Right atrium auricular region (tissue), 2 donors: ENCODE measurements around the gene DGKE. TPM values are rescaled to one million over a fixed set of nuclear protein-coding genes. Genes with fewer than 3 reads are reported as not detected.

ENCODE experiments used
- DNase-seq: peaks from one replicate; pipeline ENCODE4 v3.0.0-alpha.2; 2019; ENCODE audit warnings: low spot score
- H3K27ac ChIP-seq, 2 donors: fragments of 200-600 bp; sonication (generic); 1 replicate in 1 of 2; 2 replicates in 1 of 2; pipeline ENCODE4 v1.5.1; 2016 to 2019
- H3K27me3 ChIP-seq, 2 donors: fragments of 200-600 bp; sonication (generic); one replicate each; pipeline versions ENCODE4 v1.5.1 to v1.6.0; 2017 to 2019
- H3K36me3 ChIP-seq: fragments of 200-600 bp; sonication (generic); one replicate; pipeline ENCODE4 v1.5.1; 2016
- H3K4me1 ChIP-seq, 2 donors: fragments of 200-600 bp; sonication (generic); one replicate each; pipeline versions ENCODE4 v1.5.1 to v1.6.0; 2017 to 2019
- H3K4me3 ChIP-seq, 2 donors: fragments of 200-600 bp; sonication (generic); 1 replicate in 1 of 2; 2 replicates in 1 of 2; pipeline ENCODE4 v1.5.1; 2017 to 2019; ENCODE audit warnings: mild to moderate bottlenecking in 1 of 2, moderate library complexity in 1 of 2
- H3K9me3 ChIP-seq, 2 donors: fragments of 200-600 bp; sonication (generic); one replicate each; pipeline ENCODE4 v1.5.1; 2019
- total RNA-seq, 2 donors: library from RNA; depleted of rRNA; stranded (reverse); fragments of >200 nt; gene quantifications; one replicate each; pipeline ENCODE4 v1.1.0, GENCODE V29; 2016
- TF ChIP-seq, protein P1 (sequence below), 2 donors: fragments of 200-600 bp; sonication (generic); IDR thresholded peaks; one replicate each; pipeline ENCODE4 v1.5.1; 2019; ENCODE audit warnings: antibody characterized with exemption in 2 of 2

Gene DGKE
- total RNA-seq, 2 donors from 2014 or later, result 3.4 to 3.7 TPM

GRCh38 chr17:56821847-56822534, 12.0 kb upstream of the DGKE start:
- no peak for DNase-seq
- no peaks in the 10 kb centered on the region for H3K27me3 ChIP-seq
- no peaks in the 10 kb centered on the region for H3K9me3 ChIP-seq
- no peak overlapping the region for H3K4me3 ChIP-seq
- H3K27ac ChIP-seq, result peak overlapping the region in 1 of 2 donors; percentile 18
- no peaks in the 10 kb centered on the region for H3K36me3 ChIP-seq
- H3K4me1 ChIP-seq, result peaks cover 0 to 7% of the 10 kb centered on the region in 2 donors
- TF ChIP-seq, protein P1, sequence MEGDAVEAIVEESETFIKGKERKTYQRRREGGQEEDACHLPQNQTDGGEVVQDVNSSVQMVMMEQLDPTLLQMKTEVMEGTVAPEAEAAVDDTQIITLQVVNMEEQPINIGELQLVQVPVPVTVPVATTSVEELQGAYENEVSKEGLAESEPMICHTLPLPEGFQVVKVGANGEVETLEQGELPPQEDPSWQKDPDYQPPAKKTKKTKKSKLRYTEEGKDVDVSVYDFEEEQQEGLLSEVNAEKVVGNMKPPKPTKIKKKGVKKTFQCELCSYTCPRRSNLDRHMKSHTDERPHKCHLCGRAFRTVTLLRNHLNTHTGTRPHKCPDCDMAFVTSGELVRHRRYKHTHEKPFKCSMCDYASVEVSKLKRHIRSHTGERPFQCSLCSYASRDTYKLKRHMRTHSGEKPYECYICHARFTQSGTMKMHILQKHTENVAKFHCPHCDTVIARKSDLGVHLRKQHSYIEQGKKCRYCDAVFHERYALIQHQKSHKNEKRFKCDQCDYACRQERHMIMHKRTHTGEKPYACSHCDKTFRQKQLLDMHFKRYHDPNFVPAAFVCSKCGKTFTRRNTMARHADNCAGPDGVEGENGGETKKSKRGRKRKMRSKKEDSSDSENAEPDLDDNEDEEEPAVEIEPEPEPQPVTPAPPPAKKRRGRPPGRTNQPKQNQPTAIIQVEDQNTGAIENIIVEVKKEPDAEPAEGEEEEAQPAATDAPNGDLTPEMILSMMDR (IDR thresholded peaks at IDR 0.05), result no peak

DNA sequence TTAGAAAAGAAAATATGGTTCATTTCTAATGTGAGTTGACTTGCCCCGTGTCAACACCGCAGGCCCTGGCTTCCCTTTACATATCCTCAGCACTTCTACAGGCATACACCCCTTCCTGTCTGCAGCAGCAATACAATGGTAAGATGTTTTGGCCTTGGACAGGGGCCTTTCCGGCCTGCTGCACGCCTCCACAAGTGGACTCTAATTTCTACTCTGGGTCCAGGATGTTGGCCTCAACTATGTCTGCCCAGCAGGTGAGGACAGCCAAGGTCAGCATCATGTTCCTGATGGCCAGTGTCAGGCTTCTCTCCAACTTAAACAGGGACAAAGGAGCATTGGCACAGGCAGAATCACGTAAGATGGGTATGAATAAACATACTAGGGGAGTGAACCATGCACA, 11.2 kb upstream of the DGKE start:
- Histone ChIP-seq H3K36me3 (no peaks in the 10 kb centered on the region), H3K4me1 (peaks cover 0 to 7% of the 10 kb centered on the region in 2 donors), H3K4me3 (no peak overlapping the region), H3K27ac (no peak overlapping the region), H3K9me3 (no peaks in the 10 kb centered on the region), H3K27me3 (no peaks in the 10 kb centered on the region)
- TF ChIP-seq, protein P1 (IDR thresholded peaks at IDR 0.05), result no peak
- DNase-seq, result no peak

GRCh38 chr17:56823848-56824247, 10.1 kb upstream of the DGKE start:
- H3K27ac ChIP-seq, result no peak overlapping the region
- H3K36me3 ChIP-seq, result no peaks in the 10 kb centered on the region

DNA sequence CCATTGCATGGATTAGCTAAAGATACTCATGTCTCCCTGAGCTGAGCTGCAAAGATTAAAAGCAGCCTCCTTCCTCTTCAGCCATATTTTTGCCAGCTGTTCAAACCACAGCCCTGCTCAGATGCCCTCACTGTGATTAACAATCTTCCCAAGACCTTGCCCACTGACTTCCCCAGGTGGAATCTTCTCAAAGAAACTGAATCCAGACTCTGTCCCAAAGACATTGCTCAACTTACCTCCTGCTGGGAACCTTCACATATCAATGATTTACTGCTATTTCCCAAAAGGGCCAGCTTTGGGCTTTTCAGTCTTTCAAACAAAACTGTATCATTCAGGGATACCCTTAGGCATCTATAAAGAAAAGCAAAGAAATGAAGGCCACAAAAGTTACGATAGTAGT, 9.4 kb upstream of the DGKE start:
- TF ChIP-seq, protein P1 (IDR thresholded peaks at IDR 0.05), result no peak
- Histone ChIP-seq H3K27ac (no peak overlapping the region), H3K4me1 (peaks cover 0 to 4% of the 10 kb centered on the region in 2 donors), H3K27me3 (no peaks in the 10 kb centered on the region), H3K36me3 (no peaks in the 10 kb centered on the region), H3K4me3 (no peak overlapping the region), H3K9me3 (no peaks in the 10 kb centered on the region)
- no peak for DNase-seq

More at GRCh38 chr17:56823848-56824247, 10.1 kb upstream of the DGKE start:
- TF ChIP-seq, protein P1 (IDR thresholded peaks at IDR 0.05), result no peak
- Histone ChIP-seq H3K4me1 (peaks cover 0 to 7% of the 10 kb centered on the region in 2 donors), H3K27me3 (no peaks in the 10 kb centered on the region), H3K9me3 (no peaks in the 10 kb centered on the region), H3K4me3 (no peak overlapping the region)
- DNase-seq, result no peak

- Histone ChIP-seq H3K4me1 (peaks cover 0 to 3% of the 10 kb centered on the region in 2 donors), H3K4me3 (no peak overlapping the region), H3K27ac (no peak overlapping the region), H3K36me3 (no peaks in the 10 kb centered on the region), H3K9me3 (no peaks in the 10 kb centered on the region), H3K27me3 (no peaks in the 10 kb centered on the region)
- TF ChIP-seq, protein P1 (IDR thresholded peaks at IDR 0.05), result no peak
- no peak for DNase-seq
Observed at GRCh38 chr17:56826611-56827414, 7.1 kb upstream of the DGKE start.
